MV-4-11 (cell line): ENCODE measurements around the gene TMPRSS3.

ENCODE experiments used
- DNase-seq: peaks from one replicate; lab custom pipeline; 2025; lab: John Stamatoyannopoulos, UW

The TMPRSS3 gene

DNA sequence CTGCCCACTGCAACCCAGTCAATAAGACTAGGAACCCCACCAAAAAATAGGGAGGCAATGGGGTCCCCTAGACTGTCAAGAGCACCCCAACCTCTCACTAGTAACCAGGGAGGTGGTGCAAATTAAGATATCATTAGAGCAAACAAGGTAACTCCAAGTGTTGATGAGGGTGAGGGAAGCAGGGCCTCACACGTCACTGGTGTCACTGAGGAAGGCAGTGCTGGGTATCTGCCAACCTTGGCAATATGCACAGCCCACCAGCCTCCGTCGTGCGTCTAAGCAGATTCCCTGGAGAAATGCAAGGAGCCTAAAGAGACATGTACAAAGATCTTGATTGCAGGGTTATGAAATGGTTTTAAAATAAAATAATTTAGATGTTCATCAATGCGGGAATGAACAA, 11.6 kb upstream of the TMPRSS3 start:
- DNase-seq = no peak

- no peak for DNase-seq
These were observed 11.0 kb upstream of the TMPRSS3 start for GRCh38 chr21:42406866-42407265.

- peak; percentile 86 for DNase-seq
These were observed 10.4 kb upstream of the TMPRSS3 start for GRCh38 chr21:42406201-42406621.

- DNase-seq = no peak
These were observed 9.5 kb upstream of the TMPRSS3 start for GRCh38 chr21:42405064-42406013.

GRCh38 chr21:42404539-42404938, 8.7 kb upstream of the TMPRSS3 start:
- DNase-seq = no peak

- no peak for DNase-seq
These were observed 7.9 kb upstream of the TMPRSS3 start, which contains the start of gene UBASH3A for GRCh38 chr21:42403611-42404231. UBASH3A (plus strand) TSS chr21:42403902; CDS start chr21:42403946, 44 bp downstream.

DNA sequence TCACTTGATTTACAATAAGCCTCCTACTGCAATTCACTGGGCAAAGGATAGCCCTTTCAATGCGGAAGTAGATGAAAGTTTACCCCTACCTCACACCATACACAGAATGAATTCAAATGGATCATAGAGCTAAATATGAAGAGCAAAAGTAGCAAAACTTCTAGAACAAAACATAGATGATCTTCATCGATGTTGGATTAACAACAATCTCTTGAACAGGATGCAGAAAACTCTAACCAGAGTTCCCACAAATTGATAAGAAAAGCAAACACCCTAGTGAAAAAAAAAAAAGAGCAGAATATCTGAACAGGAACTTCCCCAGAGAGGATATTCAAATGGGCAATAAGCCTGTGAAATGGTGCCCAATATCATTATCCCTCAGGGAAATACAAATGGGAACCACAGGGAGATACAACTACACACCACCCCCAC, 6.0 kb upstream of the TMPRSS3 start:
- DNase-seq = no peak

- DNase-seq = no peak
These were observed 5.3 kb upstream of the TMPRSS3 start for GRCh38 chr21:42401154-42401553.

GRCh38 chr21:42400525-42400924, 4.7 kb upstream of the TMPRSS3 start:
- no peak for DNase-seq

- DNase-seq = no peak
These were observed 2.7 kb upstream of the TMPRSS3 start for GRCh38 chr21:42398436-42399028.

DNA sequence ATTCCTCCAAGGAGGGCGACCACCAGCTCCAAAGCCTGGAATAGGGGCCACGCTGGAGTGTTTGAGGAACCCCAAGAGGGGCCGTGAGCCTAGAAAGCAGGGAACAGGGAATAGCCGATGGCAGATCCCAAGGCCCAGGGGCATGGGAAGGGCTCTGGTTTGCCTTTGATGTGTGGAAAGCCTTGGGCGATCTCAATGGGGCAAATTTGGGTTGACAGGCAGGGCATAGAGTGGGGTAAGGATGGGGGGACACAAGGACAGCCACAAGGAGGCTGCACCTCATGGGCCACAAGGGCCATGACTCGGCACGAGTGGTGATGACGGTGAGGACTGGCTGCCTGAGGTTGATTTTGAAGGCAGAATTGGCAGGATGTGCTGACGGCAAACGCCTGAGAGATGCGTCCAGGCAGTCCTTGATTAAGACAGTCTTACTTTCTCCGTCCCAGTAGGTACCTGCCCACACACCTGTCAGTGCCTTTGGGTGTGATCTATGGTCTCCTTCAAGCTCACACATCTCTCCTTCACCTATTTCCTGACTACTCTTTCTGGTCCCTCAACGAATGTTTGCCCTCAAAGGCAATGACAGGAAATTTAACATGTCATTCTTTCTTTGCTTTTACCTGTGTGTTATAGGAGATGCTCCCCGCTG, 2.0 kb upstream of the TMPRSS3 start:
- DNase-seq = no peak

- DNase-seq = no peak
These were observed 1.2 kb upstream of the TMPRSS3 start for GRCh38 chr21:42396799-42397745.

DNA sequence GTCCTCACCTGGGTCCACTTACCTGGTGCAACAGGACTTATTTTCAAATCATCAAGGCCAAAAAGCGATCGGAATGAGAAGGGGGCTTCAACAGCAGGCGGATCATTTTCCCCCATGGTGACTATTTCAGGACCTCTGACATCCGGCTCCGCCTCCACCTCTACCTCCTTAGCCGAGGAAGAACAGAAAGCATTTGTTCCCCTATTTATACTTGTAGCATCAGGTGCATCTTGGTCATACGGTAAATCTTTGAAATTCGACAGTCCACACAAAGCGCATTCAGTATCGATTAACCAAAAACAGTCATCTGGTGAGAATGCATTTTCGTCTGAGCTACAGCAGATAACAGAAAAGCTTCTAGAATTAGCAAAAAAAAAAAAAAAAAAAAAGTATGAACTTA, 550 bp downstream of the TMPRSS3 start:
- DNase-seq = no peak

DNA sequence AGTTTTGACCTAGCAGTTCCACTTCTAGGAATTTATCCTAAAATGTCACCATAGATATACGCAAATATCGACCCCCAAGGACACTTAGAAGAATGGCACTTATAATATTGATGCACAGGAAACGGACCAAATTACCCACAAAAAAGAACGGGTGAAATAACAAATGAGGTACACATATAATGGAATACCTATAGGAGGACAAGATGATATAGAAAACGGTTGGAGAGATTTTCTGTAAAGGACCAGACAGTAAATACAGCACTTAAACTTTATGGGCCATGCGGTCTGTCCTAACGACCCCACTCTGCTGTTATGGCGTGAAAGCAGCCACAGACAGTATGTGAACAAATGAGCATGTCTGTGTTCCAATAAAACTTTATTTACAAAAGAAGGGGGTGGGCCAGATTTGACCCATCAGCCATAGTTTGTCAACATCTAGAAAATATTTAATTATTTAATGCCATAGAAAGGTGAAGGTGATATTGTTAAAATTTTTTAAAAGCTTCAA, 2.4 kb downstream of the TMPRSS3 start:
- no peak for DNase-seq

GRCh38 chr21:42392731-42393442, 3.0 kb downstream of the TMPRSS3 start:
- DNase-seq = no peak

DNA sequence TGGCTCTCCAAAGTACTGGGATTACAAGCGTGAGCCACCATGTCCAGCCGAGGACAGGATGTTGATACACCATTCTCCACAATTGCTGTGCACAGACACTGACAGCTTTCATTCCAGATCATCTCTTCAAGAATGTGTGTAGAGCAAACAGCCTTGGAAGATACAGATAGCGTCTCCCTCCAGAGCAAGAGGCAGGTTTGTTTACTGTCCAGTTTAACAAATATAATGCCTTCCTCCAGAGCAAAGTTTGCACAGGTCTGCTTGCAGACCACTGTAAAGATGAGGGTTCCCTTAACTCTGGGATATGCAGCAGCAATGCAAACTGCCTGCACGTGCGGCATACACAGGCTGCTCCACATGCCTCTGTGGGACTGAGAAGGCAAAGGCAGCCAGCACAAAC, 4.6 kb downstream of the TMPRSS3 start:
- no peak for DNase-seq

DNA sequence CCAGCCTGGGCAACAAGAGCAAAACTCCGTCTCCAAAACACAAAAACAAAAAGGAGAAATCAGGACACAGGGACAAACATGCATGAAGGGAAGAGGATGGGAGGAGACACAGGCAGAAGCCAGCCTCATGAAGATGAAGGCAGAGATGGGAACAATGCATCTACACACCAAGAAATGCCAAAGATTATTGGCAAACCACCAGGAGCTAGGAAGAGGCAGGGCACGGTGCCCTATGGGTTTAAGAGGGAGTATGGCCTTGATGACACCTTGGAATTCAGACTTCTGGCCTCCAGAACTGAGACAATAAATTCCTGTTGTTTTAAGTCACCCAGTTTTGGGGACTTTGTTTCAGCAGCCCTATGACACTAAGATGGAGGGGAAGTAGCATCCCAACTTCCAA, 5.2 kb downstream of the TMPRSS3 start:
- DNase-seq = no peak

- no peak for DNase-seq
These were observed 5.7 kb downstream of the TMPRSS3 start for GRCh38 chr21:42390193-42390592.

DNA sequence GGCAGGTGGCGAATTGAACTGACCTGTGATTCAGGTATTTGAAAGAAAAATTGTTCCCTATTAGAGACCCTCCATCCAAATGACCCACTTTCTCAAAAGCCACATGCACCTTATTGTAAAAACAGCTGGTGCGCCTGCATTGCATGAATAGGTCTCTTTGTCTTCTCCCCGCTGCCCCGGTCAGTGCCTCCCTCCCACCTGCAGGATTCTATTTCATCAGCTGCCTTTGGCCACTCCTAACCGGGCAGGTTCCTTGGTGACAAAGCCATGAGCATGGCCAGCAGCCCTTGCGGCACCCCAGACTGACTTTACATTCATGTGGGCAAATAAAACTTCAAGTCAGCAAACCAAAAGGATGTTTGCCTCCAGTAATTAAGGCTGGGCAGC, 6.4 kb downstream of the TMPRSS3 start:
- no peak for DNase-seq

DNA sequence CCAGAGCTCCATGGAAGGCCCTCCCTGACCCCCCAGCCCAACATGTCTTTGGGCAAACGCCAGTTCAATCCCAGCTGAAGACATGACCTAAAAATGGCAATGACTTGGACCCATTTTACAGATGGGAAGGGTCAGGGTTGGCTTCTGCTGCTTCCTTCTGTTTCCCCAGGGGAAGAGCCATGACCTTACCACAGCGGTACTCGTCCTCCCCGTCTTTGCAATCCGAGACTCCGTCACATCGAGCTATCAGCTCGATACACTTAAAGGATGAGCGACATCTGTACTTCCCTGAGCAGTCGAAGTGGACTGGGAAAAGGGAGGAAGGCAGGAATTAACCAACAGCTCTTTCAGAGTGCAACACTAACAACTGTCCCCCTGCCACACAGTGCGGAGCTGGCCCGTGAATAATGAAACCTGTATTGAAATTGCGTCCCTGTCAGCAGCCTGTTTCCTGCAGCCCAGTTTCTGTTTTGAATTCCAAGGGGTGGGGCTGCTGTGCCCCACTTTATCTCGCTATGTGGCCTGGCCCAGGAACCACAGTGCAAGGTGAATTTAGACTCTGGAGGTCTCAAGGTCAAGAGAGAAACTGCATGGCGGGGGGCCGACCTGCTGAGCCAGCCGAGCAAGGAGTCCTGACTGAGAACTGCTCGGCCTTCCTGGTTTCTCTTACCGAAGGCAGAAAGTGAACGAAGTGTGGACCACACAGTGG, 7.0 kb downstream of the TMPRSS3 start:
- no peak for DNase-seq
